GM21528 (cell line): Measurements from ENCODE around the gene SERPINH1.
"Not testable (repeated sequence)": the region's sequence is repeated elsewhere in the genome, so short reads cannot be mapped to it uniquely, and the experiment has no call there.

Source experiments
- ATAC-seq: cut with Tn5 transposase; IDR thresholded peaks from one replicate; pipeline ENCODE4 v1.9.1; 2021; ENCODE audit warnings: mild to moderate bottlenecking, moderate library complexity; ENCODE audit not compliant: unreplicated experiment, low FRiP score

The SERPINH1 gene

GRCh38 chr11:75572744-75573143, 10.7 kb downstream of the SERPINH1 start:
- ATAC-seq = no peak

- no peak for ATAC-seq
Measured at GRCh38 chr11:75574698-75575602, 12.9 kb downstream of the SERPINH1 start.

GRCh38 chr11:75576017-75576416, 14.0 kb downstream of the SERPINH1 start:
- ATAC-seq = no peak

- no peak for ATAC-seq
Measured at GRCh38 chr11:75576499-75576918, 14.5 kb downstream of the SERPINH1 start.

- no peak for ATAC-seq
Measured at GRCh38 chr11:75577207-75577606, 15.2 kb downstream of the SERPINH1 start.

DNA sequence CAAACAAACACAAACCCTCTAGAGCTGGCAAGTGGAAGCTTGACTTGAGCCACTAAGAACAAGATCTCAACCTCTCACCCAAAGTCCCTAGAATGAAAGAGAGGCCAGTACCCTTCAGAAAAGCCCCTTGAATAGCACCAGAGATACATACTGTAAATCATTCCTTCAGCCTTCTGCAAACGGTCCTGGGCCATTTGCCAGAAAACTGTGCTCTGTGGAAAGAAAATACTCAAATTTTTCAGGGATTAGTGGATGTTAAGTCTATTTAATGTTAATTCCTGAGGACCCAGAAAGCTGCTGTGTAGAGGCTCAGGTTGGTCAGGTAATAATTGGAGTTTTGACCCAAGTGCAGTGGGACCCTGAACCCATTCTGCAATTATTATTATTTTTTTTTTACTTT, 16.9 kb downstream of the SERPINH1 start:
- ATAC-seq = no peak

DNA sequence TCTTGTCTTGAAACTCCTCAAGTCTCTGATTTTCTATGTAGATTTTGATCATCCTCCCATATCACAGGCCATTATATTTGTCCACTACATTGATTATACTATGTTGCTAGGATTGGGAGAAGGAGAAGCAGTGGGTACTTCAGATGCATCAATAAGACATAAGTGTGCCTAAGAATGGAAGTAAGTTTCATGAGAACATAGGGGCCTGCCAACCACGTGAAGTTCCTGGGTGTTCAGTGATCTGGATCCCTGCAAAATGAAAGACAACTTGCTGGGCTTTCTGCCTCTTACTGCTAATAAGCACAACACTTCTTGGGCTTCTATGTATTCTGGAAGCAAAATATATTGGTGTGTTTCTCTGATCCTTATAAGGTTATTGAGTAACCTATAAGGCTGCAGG, 17.8 kb downstream of the SERPINH1 start:
- no peak for ATAC-seq

- no peak for ATAC-seq
Measured at GRCh38 chr11:75582506-75582894, 20.4 kb downstream of the SERPINH1 start.

GRCh38 chr11:75582895-75583717, 21.1 kb downstream of the SERPINH1 start:
- no peak for ATAC-seq

DNA sequence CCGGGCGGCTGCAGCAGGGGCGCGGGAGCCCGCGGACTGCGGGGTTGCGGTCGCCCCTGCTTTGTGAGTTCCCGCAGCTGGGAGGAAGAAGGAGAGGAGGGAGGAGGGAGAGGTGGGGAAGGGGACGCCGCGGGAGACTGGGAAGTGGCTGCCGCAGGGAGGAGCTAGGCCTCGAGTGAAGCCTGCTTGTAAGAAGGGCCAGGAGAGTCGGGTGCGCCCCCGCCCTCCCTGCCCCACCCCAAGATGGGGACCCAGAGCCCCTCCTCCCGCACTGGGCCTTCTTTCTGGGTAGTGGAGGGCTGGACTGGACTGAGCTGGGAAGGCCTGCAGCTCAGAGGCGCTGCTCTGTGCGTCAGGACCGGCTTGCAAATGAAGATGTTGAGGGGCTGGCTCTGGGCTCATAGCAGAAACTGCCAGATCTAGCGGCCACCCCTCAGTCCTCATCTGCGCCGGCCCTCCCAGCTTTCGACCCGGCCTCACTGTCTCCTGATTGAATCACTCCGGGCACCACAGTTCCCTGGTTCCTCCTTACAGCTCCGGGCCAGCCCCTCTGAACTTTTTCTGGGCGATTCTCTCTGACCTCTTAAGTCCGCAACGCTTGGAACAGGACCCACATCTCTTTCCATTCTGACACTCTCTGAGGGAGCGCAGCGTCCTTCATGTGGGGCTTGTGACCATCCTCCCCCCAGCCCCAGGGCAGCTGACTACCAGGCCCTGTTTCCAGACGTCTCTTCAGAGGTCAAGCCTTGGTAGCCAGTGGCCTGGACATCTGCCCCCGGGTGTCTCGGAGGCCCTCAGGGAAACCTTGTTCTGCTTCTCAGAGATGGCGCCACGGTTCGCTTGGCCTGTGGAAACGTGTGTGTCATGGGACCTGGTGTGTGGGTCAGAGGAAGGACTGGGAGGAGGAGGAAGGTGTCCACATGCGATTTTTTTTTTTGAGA, 21.9 kb downstream of the SERPINH1 start:
- no peak for ATAC-seq

DNA sequence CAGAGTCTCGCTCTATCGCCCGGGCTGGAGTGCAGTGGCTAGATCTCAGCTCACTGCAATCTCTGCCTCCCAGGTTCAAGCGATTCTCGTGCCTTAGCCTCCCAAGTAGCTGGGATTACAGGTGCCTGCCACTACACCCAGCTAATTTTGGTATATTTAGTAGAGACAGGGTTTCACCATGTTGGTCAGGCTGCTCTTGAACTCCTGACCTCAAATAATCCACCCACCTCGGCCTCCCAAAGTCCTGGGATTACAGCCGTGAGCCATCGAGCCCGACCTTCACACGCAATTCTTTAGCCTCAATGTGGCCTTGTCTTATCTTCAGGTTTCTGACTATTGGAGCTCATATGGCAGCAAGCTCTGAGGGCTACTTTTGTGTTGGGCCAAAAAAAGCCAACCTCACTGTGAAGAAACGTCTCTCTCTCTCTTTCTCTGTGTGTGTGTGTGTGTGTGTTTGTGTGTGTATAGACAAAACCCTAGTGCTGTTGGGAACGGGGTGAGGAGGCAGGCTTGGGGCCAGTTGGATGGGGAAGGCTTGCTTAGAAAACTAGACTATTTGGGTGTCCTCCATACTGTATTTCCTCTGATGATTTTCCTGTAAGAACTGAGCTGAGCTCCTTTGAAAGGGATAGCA, 22.7 kb downstream of the SERPINH1 start:
- ATAC-seq = not testable (repeated sequence)

- no peak for ATAC-seq
Measured at GRCh38 chr11:75585293-75585670, 23.2 kb downstream of the SERPINH1 start.

GRCh38 chr11:75586395-75586794, 24.3 kb downstream of the SERPINH1 start:
- ATAC-seq = no peak

DNA sequence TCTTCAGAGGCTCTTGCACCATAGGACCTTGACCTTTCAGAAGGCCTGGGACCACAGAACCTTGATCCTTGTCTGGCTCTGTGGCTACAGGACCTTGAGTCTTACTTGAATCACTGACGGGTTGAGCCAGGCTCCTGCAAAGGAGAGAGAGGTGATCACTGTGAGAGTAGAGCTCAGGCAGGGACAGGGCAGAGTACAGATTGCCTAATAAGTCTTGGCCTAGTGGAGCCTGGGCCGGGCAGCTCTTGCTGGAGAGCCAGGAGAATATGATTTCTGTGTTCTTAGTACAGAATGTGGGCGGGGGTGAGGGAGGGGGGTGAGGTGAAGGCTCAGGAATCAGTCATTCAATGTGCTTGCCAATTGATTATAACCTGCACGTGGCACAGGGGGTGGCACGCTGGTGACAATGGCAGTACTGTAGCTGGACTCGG, 26.0 kb downstream of the SERPINH1 start:
- no peak for ATAC-seq

DNA sequence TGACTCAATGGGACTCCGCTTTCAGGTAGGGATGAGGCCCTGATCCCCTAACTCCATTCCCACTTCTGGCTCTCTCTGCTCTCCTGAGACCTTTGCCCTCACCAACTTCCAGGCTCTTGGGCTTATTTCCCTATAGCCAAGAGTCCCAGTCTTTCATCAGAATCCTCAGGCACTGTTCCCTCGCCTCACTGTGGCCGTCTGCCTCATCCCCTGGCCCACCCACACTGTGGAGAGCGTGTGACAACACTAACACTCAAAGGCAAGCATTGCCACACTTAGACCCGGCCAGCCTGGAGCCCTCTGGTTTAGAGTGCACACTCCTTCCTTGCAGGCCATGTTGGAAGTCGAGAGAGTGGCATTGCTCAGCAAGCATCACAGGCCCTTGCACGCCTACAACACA, 27.0 kb downstream of the SERPINH1 start:
- no peak for ATAC-seq

GRCh38 chr11:75589933-75590332, 27.9 kb downstream of the SERPINH1 start:
- no peak for ATAC-seq

DNA sequence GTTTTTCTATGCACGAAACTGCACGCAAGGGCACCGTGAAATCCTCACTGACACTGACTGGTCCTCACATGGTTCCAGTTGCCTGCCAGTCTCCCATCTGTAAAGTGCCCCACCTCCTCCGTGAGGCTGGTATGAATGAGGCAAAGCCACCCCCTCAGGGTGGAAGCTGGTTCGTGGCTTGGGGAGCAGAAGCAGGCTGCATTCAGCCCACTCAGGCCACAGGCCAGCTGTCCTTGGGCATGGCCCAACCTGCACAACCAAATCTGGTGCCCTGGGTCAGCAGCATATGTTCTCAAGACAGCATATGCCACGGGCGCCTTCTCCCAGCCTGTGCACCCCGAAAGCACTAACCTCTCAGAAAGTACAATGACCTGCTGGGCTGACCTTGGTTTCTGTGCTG, 29.3 kb downstream of the SERPINH1 start:
- no peak for ATAC-seq

- ATAC-seq = no peak
Measured at GRCh38 chr11:75591966-75592365, 29.9 kb downstream of the SERPINH1 start.

DNA sequence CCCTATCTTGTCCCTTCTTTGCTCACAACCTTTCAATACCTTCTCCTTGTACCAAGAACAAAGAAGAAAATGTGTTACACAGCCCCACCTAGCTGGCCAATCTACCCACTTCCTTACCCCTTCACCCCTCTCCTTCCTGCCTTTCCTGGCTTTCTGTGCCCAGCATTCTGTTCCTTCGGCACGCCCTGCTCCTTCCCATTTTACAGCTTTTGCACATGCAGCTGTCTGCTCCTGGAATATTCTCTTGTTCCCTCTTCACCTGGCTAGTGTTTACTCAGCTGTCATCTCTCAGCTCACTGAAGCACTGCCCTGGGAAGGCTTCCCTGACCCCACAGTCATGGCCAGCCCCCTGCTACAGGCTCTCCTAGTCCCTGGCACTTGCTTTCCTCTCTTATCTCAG, 30.7 kb downstream of the SERPINH1 start:
- ATAC-seq = no peak
